Liver (tissue), 9 donors: ENCODE measurements around the gene SLC7A6OS. TPM values are rescaled to one million over a fixed set of nuclear protein-coding genes. Genes with fewer than 3 reads are reported as not detected.

Experiments used
- DNase-seq: peaks from one replicate; pipeline ENCODE4 v3.0.0-alpha.2; 2017; ENCODE audit warnings: low spot score
- H3K27ac ChIP-seq, 2 donors: one replicate each; pipeline ENCODE4 v1.7.0; 2013; ENCODE audit warnings: inconsistent platforms in 2 of 2, low read length in 2 of 2, control low read depth in 1 of 2, low read depth in 1 of 2, mild to moderate bottlenecking in 1 of 2
- H3K27me3 ChIP-seq, 4 donors: one replicate each; pipeline versions ENCODE4 v1.6.1 to v1.7.0; 2013; ENCODE audit warnings: low read length in 3 of 4, inconsistent platforms in 1 of 4, mild to moderate bottlenecking in 1 of 4, moderate library complexity in 1 of 4; ENCODE audit not compliant: control insufficient read depth in 4 of 4, insufficient read depth in 4 of 4
- H3K36me3 ChIP-seq, 4 donors: one replicate each; pipeline versions ENCODE4 v1.6.1 to v1.7.0; 2013; ENCODE audit warnings: low read length in 3 of 4, mild to moderate bottlenecking in 3 of 4, low read depth in 1 of 4, moderate library complexity in 1 of 4; ENCODE audit not compliant: control insufficient read depth in 4 of 4, insufficient read depth in 3 of 4
- H3K4me1 ChIP-seq, 4 donors: one replicate each; pipeline versions ENCODE4 v1.6.1 to v1.7.0; 2013; ENCODE audit warnings: low read length in 3 of 4, mild to moderate bottlenecking in 3 of 4, moderate library complexity in 1 of 4; ENCODE audit not compliant: control insufficient read depth in 4 of 4, insufficient read depth in 4 of 4
- H3K4me3 ChIP-seq, 3 donors: one replicate each; pipeline versions ENCODE4 v1.6.1 to v1.7.0; 2013; ENCODE audit warnings: low read length in 3 of 3, control low read depth in 1 of 3, low read depth in 1 of 3, mild to moderate bottlenecking in 1 of 3
- H3K9ac ChIP-seq, 2 donors: one replicate each; pipeline ENCODE4 v1.7.0; 2013; ENCODE audit warnings: low read length in 2 of 2, mild to moderate bottlenecking in 2 of 2, moderate library complexity in 2 of 2, control low read depth in 1 of 2, low read depth in 1 of 2
- H3K9me3 ChIP-seq, 4 donors: one replicate each; pipeline versions ENCODE4 v1.6.1 to v1.7.0; 2013; ENCODE audit warnings: low read length in 3 of 4; ENCODE audit not compliant: control insufficient read depth in 4 of 4
- EGR1 ChIP-seq, 2 donors: IDR thresholded peaks; 2 replicates each; pipeline ENCODE4 v1.6.1; 2016 to 2018; ENCODE audit warnings: antibody characterized with exemption in 2 of 2, low read depth in 2 of 2
- FOXA1 ChIP-seq: IDR thresholded peaks from 2 replicates; pipeline ENCODE4 v1.6.1; 2016; ENCODE audit warnings: antibody characterized with exemption
- GABPA ChIP-seq, 2 donors: IDR thresholded peaks in 1 of 2; conservative IDR thresholded peaks in 1 of 2; 2 replicates each; pipeline ENCODE4 v1.6.1; 2016; ENCODE audit warnings: antibody characterized with exemption in 2 of 2, mild to moderate bottlenecking in 1 of 2, moderate library complexity in 1 of 2
- HNF4A ChIP-seq, 2 donors: conservative IDR thresholded peaks; 2 replicates each; pipeline ENCODE4 v1.6.1; 2016; ENCODE audit warnings: antibody characterized with exemption in 2 of 2, mild to moderate bottlenecking in 2 of 2
- JUND ChIP-seq, 2 donors: IDR thresholded peaks; 2 replicates each; pipeline ENCODE4 v1.6.1; 2016; ENCODE audit warnings: antibody characterized with exemption in 2 of 2
- RAD21 ChIP-seq, 2 donors: IDR thresholded peaks; 2 replicates each; pipeline ENCODE4 v1.6.1; 2016; ENCODE audit warnings: antibody characterized with exemption in 2 of 2, mild to moderate bottlenecking in 2 of 2
- SP1 ChIP-seq: IDR thresholded peaks from 2 replicates; pipeline ENCODE4 v1.6.1; 2018; ENCODE audit warnings: antibody characterized with exemption, mild to moderate bottlenecking
- TAF1 ChIP-seq: conservative IDR thresholded peaks from 2 replicates; pipeline ENCODE4 v1.6.1; 2016; ENCODE audit warnings: antibody characterized with exemption, mild to moderate bottlenecking
- WGBS: extraction: QIAGEN DNeasy Blood & Tissue Kit; methylation state at CpG from one replicate; pipeline ENCODE4 v1.1.7; 2013; 5-methylcytosine and 5-hydroxymethylcytosine counted together
- polyA plus RNA-seq, 2 donors: library from polyadenylated mRNA; stranded (reverse) in 1 of 2; unstranded in 1 of 2; fragments of 200-250 nt in 1 of 2; fragments of >200 nt in 1 of 2; fragmentation: Nextera tagmentation in 1 of 2; extraction: Ambion mirVana in 1 of 2; gene quantifications; one replicate each; pipeline versions ENCODE4 v1.2.1 to v1.2.3, GENCODE V29; 2013 to 2015
- total RNA-seq, 2 donors: library from RNA; depleted of rRNA; stranded (reverse); fragments of >200 nt; gene quantifications; one replicate each; pipeline ENCODE4 v1.2.3, GENCODE V29; 2014
- TF ChIP-seq, protein P1 (sequence below): IDR thresholded peaks from 2 replicates; pipeline ENCODE4 v1.6.1; 2016; ENCODE audit warnings: antibody characterized with exemption
- TF ChIP-seq, protein P2 (sequence below): fragments of 150-350 bp; IDR thresholded peaks from 2 replicates; pipeline ENCODE4 v1.5.1; 2017; ENCODE audit warnings: improper control_type of control experiment, low read depth, low read length; ENCODE audit not compliant: missing input control
- TF ChIP-seq, protein P3 (sequence below): IDR thresholded peaks from 2 replicates; pipeline ENCODE4 v1.6.1; 2016; ENCODE audit warnings: antibody characterized with exemption, mild to moderate bottlenecking
- TF ChIP-seq, protein P4 (sequence below): IDR thresholded peaks from 2 replicates; pipeline ENCODE4 v1.6.1; 2016; ENCODE audit warnings: antibody characterized with exemption
- donor health status: healthy.
- donor health status: healthy.
- donor health status: healthy.
- donor health status: healthy.
- donor health status: healthy.

The SLC7A6OS gene
- total and polyA plus RNA-seq, 4 donors, result 2.6 to 8.3 (median 5.5) TPM

DNA sequence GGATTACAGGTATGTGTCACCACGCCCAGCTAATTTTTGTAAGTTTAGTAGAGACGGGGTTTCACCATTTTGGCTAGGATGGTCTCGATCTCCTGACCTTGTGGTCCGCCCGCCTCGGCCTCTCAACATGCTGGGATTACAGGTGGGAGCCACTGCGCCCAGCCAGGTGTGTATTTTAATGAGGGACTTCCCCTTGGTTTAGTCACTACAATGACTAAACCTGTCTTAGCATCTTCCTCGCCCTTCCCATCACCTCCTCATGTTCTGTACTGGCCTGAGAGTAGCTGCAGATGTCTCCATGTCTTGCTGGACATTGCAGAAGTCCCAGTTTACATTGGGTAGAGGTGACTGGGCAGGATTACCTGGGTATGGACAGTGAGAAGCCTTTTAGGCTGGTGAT is 36.9 kb downstream of the SLC7A6OS start (continued):
- TF ChIP-seq TAF1 (no peak), EGR1 (IDR thresholded peaks at IDR 0.05; ENCODE audit: low read depth in 2 of 2) (no peak), SP1 (no peak)
- TF ChIP-seq, protein P1, sequence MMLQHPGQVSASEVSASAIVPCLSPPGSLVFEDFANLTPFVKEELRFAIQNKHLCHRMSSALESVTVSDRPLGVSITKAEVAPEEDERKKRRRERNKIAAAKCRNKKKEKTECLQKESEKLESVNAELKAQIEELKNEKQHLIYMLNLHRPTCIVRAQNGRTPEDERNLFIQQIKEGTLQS, result no peak

DNA sequence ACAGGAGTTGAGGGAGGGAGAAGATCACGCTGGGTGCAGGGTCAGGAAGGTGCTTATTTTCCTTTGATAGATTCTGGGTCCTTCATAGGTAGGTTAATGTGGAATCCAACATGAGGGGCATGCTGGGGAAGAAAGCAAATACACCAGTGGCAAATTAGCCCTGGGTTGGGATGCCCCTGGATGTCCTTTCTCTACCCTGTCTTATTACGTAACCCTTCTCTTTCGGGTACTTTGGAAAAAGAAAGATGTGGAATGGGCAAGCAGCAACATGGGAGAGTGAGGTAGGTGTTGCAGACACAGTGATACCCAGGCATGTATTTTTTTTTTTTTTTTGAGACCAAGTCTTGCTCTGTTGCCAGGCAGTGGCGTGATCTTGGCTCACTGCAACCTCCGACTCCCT is 37.3 kb downstream of the SLC7A6OS start:
- no peak for TF ChIP-seq FOXA1
- TF ChIP-seq, protein P1, result no peak
- TF ChIP-seq, protein P2, sequence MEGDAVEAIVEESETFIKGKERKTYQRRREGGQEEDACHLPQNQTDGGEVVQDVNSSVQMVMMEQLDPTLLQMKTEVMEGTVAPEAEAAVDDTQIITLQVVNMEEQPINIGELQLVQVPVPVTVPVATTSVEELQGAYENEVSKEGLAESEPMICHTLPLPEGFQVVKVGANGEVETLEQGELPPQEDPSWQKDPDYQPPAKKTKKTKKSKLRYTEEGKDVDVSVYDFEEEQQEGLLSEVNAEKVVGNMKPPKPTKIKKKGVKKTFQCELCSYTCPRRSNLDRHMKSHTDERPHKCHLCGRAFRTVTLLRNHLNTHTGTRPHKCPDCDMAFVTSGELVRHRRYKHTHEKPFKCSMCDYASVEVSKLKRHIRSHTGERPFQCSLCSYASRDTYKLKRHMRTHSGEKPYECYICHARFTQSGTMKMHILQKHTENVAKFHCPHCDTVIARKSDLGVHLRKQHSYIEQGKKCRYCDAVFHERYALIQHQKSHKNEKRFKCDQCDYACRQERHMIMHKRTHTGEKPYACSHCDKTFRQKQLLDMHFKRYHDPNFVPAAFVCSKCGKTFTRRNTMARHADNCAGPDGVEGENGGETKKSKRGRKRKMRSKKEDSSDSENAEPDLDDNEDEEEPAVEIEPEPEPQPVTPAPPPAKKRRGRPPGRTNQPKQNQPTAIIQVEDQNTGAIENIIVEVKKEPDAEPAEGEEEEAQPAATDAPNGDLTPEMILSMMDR, result no peak
- no peak for TF ChIP-seq GABPA (IDR thresholded peaks at IDR 0.05 in 1 of 2, conservative IDR thresholded peaks at IDR 0.05 in 1 of 2)
- no peak for TF ChIP-seq RAD21 (IDR thresholded peaks at IDR 0.05)
- TF ChIP-seq, protein P3, sequence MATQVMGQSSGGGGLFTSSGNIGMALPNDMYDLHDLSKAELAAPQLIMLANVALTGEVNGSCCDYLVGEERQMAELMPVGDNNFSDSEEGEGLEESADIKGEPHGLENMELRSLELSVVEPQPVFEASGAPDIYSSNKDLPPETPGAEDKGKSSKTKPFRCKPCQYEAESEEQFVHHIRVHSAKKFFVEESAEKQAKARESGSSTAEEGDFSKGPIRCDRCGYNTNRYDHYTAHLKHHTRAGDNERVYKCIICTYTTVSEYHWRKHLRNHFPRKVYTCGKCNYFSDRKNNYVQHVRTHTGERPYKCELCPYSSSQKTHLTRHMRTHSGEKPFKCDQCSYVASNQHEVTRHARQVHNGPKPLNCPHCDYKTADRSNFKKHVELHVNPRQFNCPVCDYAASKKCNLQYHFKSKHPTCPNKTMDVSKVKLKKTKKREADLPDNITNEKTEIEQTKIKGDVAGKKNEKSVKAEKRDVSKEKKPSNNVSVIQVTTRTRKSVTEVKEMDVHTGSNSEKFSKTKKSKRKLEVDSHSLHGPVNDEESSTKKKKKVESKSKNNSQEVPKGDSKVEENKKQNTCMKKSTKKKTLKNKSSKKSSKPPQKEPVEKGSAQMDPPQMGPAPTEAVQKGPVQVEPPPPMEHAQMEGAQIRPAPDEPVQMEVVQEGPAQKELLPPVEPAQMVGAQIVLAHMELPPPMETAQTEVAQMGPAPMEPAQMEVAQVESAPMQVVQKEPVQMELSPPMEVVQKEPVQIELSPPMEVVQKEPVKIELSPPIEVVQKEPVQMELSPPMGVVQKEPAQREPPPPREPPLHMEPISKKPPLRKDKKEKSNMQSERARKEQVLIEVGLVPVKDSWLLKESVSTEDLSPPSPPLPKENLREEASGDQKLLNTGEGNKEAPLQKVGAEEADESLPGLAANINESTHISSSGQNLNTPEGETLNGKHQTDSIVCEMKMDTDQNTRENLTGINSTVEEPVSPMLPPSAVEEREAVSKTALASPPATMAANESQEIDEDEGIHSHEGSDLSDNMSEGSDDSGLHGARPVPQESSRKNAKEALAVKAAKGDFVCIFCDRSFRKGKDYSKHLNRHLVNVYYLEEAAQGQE, result no peak
- no peak for TF ChIP-seq JUND (IDR thresholded peaks at IDR 0.05)
- no peak for TF ChIP-seq HNF4A (conservative IDR thresholded peaks at IDR 0.05)
- TF ChIP-seq, protein P4, sequence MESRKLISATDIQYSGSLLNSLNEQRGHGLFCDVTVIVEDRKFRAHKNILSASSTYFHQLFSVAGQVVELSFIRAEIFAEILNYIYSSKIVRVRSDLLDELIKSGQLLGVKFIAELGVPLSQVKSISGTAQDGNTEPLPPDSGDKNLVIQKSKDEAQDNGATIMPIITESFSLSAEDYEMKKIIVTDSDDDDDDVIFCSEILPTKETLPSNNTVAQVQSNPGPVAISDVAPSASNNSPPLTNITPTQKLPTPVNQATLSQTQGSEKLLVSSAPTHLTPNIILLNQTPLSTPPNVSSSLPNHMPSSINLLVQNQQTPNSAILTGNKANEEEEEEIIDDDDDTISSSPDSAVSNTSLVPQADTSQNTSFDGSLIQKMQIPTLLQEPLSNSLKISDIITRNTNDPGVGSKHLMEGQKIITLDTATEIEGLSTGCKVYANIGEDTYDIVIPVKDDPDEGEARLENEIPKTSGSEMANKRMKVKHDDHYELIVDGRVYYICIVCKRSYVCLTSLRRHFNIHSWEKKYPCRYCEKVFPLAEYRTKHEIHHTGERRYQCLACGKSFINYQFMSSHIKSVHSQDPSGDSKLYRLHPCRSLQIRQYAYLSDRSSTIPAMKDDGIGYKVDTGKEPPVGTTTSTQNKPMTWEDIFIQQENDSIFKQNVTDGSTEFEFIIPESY, result no peak
- no peak for TF ChIP-seq EGR1 (IDR thresholded peaks at IDR 0.05; ENCODE audit: low read depth in 2 of 2)
- H3K36me3 ChIP-seq, result no peaks in the 10 kb centered on the region
- no peaks in the 10 kb centered on the region for H3K27me3 ChIP-seq
- no peak overlapping the region for H3K9ac ChIP-seq
- DNase-seq, result no peak
- no peak overlapping the region for H3K27ac ChIP-seq
- H3K4me1 ChIP-seq, result no peaks in the 10 kb centered on the region
- 94% methylated on average over 5 of the region's 5 CpGs for WGBS
- H3K9me3 ChIP-seq, result no peaks in the 10 kb centered on the region
- H3K4me3 ChIP-seq, result no peak overlapping the region
